Neutrophil (primary cell): ENCODE results near the gene TNFRSF14.

Experiments
- H3K27ac ChIP-seq: fragments of 200-600 bp; sonication (generic); 2 replicates; pipeline ENCODE4 v1.5.1; 2016; ENCODE audit warnings: mild to moderate bottlenecking, moderate library complexity
- H3K27me3 ChIP-seq: fragments of 200-600 bp; sonication (generic); 2 replicates; pipeline ENCODE4 v1.6.0; 2016; ENCODE audit warnings: mild to moderate bottlenecking
- H3K36me3 ChIP-seq: fragments of 200-600 bp; sonication (generic); 2 replicates; pipeline ENCODE4 v1.5.1; 2017
- H3K4me1 ChIP-seq, 2 experiments: fragments of 200-600 bp in 1 of 2; sonication (generic) in 1 of 2; 1 replicate in 1 of 2; 2 replicates in 1 of 2; pipeline versions ENCODE4 v1.5.1 to v1.6.1; 2013 to 2016; ENCODE audit warnings: low read depth in 1 of 2, low read length in 1 of 2, mild to moderate bottlenecking in 1 of 2, moderate library complexity in 1 of 2; ENCODE audit not compliant: control insufficient read depth in 1 of 2, insufficient read depth in 1 of 2
- H3K4me3 ChIP-seq, 2 experiments: fragments of 200-600 bp in 1 of 2; sonication (generic) in 1 of 2; 1 replicate in 1 of 2; 2 replicates in 1 of 2; pipeline ENCODE4 v1.5.1; 2013 to 2016; ENCODE audit warnings: low read depth in 1 of 2, low read length in 1 of 2, mild to moderate bottlenecking in 1 of 2, moderate library complexity in 1 of 2
- H3K9me3 ChIP-seq: fragments of 200-600 bp; sonication (generic); 2 replicates; pipeline ENCODE4 v1.5.1; 2016
- CTCF ChIP-seq: fragments of 200-600 bp; sonication (generic); IDR thresholded peaks from 2 replicates; pipeline ENCODE4 v1.5.1; 2016; ENCODE audit warnings: antibody characterized with exemption

The TNFRSF14 gene

GRCh38 chr1:2611031-2611501 is 54.9 kb downstream of the TNFRSF14 start:
- no peak overlapping the region for H3K27ac ChIP-seq
- no peak for TF ChIP-seq CTCF
- no peaks in the 10 kb centered on the region for H3K9me3 ChIP-seq
- H3K4me1 ChIP-seq = no peaks in the 10 kb centered on the region
- H3K4me3 ChIP-seq = peak overlapping the region in 1 of 2 experiments; percentile 25
- H3K36me3 ChIP-seq = no peaks in the 10 kb centered on the region
- H3K27me3 ChIP-seq = peaks cover 17% of the 10 kb centered on the region

- H3K4me3 ChIP-seq = no peak overlapping the region
- no peaks in the 10 kb centered on the region for H3K9me3 ChIP-seq
- H3K36me3 ChIP-seq = no peaks in the 10 kb centered on the region
- H3K4me1 ChIP-seq = no peaks in the 10 kb centered on the region
- H3K27ac ChIP-seq = no peak overlapping the region
- no peak for TF ChIP-seq CTCF
- H3K27me3 ChIP-seq = peaks cover 22% of the 10 kb centered on the region
Observed at GRCh38 chr1:2611621-2612437, 55.7 kb downstream of the TNFRSF14 start.

GRCh38 chr1:2612591-2613365 is 56.6 kb downstream of the TNFRSF14 start:
- TF ChIP-seq CTCF = no peak
- Histone ChIP-seq H3K4me3 (no peak overlapping the region), H3K4me1 (no peaks in the 10 kb centered on the region), H3K27ac (no peak overlapping the region), H3K9me3 (no peaks in the 10 kb centered on the region), H3K27me3 (peaks cover 23% of the 10 kb centered on the region), H3K36me3 (no peaks in the 10 kb centered on the region)
